Keratinocyte (primary cell): ENCODE data around the gene AQP7.

Source experiments
- EZH2 ChIP-seq: IDR thresholded peaks from one replicate; pipeline ENCODE4 v1.6.1; 2012; ENCODE audit warnings: inconsistent platforms, mild to moderate bottlenecking, low read length, moderate library complexity
- TF ChIP-seq, protein P1 (sequence below), 3 experiments: IDR thresholded peaks in 1 of 3; conservative IDR thresholded peaks in 1 of 3; optimal IDR thresholded peaks in 1 of 3; 2 replicates in 2 of 3; 3 replicates in 1 of 3; pipeline versions ENCODE3 to v1.5.1; 2011; ENCODE audit warnings: low read length in 3 of 3, mild to moderate bottlenecking in 3 of 3, moderate library complexity in 2 of 3, control low read depth in 1 of 3, inconsistent platforms in 1 of 3; ENCODE audit not compliant: insufficient read depth in 2 of 3; ENCODE audit errors: extremely low read depth in 1 of 3

GRCh38 chr9:33354651-33355211 is 47.6 kb downstream of the AQP7 start:
- TF ChIP-seq, protein P1, sequence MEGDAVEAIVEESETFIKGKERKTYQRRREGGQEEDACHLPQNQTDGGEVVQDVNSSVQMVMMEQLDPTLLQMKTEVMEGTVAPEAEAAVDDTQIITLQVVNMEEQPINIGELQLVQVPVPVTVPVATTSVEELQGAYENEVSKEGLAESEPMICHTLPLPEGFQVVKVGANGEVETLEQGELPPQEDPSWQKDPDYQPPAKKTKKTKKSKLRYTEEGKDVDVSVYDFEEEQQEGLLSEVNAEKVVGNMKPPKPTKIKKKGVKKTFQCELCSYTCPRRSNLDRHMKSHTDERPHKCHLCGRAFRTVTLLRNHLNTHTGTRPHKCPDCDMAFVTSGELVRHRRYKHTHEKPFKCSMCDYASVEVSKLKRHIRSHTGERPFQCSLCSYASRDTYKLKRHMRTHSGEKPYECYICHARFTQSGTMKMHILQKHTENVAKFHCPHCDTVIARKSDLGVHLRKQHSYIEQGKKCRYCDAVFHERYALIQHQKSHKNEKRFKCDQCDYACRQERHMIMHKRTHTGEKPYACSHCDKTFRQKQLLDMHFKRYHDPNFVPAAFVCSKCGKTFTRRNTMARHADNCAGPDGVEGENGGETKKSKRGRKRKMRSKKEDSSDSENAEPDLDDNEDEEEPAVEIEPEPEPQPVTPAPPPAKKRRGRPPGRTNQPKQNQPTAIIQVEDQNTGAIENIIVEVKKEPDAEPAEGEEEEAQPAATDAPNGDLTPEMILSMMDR (optimal IDR thresholded peaks at IDR 0.05 in 1 of 3, IDR thresholded peaks at IDR 0.05 in 1 of 3, conservative IDR thresholded peaks at IDR 0.05 in 1 of 3; ENCODE audit: extremely low read depth in 1 of 3, insufficient read depth in 2 of 3, low read length in 3 of 3): no peak
- TF ChIP-seq EZH2: no peak
